OCI-M2 (cell line): ENCODE measurements around the gene ATP2C2.

Source experiments
- DNase-seq: peaks from one replicate; lab custom pipeline; 2025; ENCODE audit not compliant: unreplicated experiment; lab: John Stamatoyannopoulos, UW

ATP2C2 gene

DNA sequence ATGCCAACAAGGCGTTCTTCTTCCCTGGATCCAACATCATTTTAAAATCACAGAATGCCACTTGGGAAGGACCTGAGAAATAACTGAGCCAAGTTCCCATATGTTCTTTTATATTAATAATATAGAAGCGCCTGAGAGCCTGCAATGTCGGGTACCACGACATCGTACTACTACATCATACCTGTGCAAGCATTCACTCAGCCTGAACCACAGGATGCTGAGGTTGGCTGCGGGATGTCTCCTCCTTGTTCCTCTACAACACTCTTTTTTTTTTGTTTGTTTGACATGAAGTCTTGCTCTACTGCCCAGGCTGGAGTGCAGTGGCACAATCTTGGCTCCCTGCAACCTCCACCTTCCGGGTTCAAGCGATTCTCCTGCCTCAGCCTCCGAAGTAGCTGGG lies 2.1 kb upstream of the ATP2C2 start:
- no peak for DNase-seq

- no peak for DNase-seq
Measured at GRCh38 chr16:84367297-84367680, 1.0 kb upstream of the ATP2C2 start.

DNA sequence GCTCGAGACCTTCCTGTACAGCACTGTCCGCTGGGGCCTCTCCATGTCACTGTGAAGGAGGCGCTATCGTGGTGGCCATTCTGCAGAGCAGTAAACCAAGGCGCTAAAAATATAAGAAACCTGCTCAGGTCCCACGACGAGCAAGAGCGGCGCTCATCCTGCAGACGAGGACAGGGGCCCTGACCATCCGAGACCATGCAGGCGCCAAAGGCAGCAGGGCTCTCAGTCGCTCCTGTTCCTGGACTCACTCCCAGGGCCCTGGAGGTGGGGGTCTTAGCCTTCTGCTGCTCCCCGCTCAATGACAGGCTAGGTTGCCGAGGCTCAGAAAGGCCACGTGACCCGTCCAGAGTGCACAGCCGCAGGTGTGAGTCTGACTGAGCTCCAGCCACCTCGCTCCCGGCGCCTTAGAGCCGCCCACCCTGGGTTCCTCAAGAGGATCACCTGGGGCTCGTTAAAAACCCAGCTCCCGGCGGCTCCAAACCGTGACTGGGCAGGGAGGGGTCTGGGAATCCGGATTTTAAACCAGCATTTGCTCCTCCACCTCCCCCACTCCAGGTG lies 509 bp upstream of the ATP2C2 start:
- DNase-seq = no peak

GRCh38 chr16:84369105-84369504 lies 767 bp downstream of the ATP2C2 start:
- no peak for DNase-seq

GRCh38 chr16:84369938-84370627 lies 1.7 kb downstream of the ATP2C2 start:
- DNase-seq = no peak

DNA sequence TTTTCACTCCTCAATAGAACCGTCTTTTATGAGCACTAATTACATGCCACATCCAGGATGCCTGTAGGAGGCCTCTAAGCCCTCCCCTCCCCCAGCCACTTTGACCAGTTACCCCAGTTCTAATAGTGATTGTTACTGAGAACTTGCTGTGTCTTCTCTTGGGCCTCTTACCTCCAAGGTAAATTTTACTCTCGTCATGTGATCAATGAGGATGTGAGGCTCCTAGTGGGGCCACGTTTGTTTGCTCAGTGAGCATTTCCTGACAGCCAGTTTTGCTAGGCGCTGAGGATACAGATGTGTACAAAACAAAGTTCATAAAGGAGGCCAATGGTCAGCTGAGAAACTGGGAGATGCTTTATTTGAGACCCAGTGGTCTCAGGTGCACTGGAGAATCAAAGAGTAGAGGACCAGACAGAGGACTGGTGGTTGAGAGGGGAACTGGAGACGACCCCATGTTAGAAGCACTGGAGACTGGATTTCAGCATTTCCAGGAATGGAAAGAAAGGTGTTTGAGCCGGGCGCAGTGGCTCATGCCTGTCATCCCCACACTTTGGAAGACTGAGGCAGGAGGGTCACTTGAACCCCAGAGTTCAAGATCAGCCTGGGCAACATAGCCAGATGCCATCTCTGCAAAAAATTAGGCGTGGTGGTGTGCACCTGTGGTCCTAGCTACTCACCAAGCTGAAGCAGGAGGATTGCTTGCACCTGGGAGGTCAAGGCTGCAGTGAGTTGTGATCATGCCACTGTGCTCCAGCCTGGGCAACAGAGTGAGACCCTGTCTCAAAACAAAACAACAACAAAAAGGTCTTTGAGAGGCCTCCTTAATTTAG lies 2.6 kb downstream of the ATP2C2 start:
- no peak for DNase-seq

DNA sequence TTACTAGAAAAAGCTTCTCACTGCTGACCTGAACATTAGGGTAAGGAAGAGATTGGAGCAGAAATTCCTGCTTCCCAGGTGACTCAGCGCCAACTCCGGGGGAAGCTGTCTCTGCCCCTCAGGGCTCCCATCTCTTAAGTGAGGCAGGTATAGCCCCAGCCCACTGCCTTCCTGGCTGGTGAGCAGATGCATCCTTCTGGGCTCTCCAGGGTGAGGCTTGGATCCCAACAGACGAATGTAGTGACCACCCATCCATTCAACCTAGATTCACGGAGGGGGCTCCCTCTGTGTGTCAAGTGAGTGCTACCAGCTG lies 3.2 kb downstream of the ATP2C2 start:
- DNase-seq = no peak

- DNase-seq = no peak
Measured at GRCh38 chr16:84373907-84374489, 5.7 kb downstream of the ATP2C2 start.

GRCh38 chr16:84378099-84378498 lies 9.8 kb downstream of the ATP2C2 start:
- DNase-seq = no peak

DNA sequence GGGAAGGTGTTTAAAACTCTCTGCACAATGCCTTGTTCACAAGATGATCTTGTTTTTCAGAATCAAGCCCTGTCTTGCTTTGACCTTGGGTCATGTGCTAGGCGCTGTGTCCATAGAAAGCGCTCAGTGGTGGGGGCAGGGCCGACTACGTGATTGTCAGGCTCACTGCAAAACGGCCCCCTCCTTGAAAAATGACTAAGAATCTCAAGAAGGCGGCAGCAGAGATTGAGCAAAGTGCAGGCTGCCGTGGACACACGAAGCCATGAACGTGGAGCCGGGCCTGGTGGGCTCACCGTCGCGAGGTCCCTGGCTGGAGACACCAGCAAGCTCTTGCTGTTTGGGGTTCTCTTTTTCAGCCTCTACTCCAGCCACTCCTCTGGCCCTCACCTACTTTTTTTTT lies 10.2 kb downstream of the ATP2C2 start:
- DNase-seq = no peak

DNA sequence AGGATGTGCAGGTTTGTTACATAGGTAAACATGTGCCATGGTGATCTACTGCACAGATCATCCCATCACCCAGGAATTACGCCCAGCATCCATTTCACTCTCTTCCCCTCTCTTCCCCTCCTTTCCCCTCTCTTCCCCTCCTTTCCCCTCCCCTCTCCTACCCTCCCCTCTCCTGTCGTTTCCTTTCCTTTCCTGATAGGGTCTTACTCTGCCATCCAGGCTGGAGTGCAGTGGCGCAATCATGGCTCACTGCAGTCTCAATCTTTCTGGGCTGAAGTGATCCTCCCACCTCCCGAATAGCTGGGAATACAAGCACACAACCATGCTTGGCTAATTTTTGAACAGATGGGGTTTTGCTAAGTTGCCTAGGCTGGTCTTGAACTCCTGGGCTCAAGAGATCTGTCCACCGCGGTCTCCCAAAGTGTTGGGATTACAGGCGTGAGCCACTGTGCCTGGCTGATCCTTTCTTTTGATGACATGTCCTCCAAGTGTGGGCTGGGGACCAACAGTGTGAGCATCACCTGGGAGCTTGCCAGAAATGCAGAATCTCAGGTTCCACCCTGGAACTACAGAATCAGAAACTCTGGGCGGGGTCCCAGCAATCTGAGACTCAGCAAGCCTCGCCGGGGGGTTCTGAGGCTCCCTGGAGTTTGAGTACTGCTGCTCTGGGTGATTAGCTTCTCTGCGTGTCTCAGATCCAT lies 10.8 kb downstream of the ATP2C2 start:
- no peak for DNase-seq

DNA sequence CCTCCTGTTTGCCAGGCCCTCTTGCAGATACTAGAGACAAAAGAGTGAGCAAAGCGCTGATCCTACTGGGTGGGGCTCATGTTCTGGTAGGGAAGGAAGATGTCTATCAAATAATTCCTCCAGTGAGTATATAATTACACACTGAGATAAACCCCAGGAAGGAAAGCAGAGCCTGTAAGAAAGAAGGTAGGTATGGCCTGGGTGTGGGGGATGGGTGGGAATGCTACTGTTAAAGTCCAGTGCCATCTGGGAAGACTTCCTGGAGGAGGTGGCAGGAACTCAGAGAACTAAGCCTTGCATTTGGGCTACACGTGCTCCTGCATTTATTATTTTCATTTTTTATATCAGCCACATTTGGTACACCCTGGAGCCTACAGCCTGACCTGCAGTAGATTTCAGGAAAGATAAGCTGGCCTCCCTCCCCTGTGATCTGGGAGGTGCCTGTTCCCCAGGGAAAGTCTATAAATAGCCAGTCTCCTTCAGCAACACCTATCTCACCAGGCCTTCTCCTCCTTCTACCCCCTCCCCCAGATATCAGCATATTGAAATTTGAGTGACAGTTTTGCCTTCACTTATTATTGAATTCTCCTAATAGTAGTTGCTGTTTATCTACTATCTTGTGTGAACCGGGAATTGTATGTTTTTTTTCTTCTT lies 11.5 kb downstream of the ATP2C2 start:
- DNase-seq = no peak

- no peak for DNase-seq
Measured at GRCh38 chr16:84380405-84380804, 12.1 kb downstream of the ATP2C2 start.

- no peak for DNase-seq
Measured at GRCh38 chr16:84382396-84382795, 14.1 kb downstream of the ATP2C2 start.

- DNase-seq = no peak
Measured at GRCh38 chr16:84383106-84383505, 14.8 kb downstream of the ATP2C2 start.

DNA sequence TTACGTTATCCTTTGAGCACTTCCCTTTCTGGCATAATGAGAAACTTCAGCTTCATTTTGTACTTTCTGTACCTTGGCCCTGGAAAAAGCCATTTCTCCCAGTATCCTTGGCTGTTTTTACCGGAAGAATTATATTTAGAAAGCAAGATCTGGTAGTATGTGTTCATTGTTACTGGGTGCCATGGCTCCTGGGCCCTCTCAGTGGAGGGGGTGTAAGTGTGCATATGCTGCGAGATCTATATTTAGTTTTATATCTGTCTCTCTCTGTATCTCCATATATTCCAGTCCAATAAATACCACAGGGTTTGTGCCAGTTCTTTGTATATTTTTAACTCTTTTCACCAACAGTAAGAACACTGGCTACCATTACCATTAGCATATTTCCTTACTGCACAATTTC lies 17.7 kb downstream of the ATP2C2 start:
- DNase-seq = no peak

DNA sequence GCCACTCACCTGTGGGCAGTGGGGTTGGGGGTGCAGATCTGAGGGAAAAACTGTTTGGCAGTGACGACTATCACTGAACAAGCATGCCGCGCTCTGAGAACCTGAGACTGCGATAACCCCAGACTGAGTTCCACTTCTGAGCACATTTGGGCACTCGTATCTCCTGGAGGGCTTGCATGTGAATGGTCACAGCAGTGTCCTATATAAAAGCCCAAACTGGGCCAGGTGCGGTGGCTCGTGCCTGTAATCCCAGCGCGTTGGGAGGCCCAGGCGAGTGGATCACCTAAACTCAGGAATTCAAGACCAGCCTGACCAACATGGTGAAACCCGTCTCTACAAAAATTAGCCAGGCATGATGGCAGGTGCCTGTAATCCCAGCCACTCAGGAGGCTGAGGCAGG lies 18.7 kb downstream of the ATP2C2 start:
- no peak for DNase-seq

DNA sequence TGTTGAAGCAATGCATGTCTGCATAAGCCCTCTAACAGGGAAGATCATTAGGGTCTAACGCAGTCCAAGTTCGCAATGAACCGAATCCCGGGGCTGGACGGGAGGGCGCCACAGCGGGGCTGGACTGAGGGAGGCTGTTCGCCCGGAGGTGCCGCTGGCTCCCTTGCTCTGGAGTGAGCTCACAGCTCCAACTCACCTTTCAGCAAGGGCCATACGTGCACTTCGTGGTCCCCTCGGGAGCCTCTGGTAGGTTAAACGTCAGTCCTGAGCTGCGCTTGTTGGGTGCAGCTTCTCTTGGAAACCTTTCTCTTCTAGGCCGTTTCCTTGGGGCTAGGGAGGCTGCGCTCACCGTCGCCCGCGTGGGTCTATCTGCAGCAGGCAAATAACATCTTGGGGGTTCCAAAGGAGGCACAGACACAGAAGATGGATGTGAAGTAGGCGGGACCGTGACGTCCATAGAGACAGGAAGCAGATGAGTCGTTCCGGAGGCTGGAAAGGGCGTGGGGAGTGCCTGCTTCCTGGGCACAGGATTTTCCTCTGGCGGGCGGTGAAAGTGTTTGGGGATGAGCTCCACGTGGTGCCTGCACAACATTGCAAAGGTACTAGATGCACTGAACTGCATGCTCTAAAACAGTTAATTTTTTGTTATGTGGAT lies 21.9 kb downstream of the ATP2C2 start:
- DNase-seq = no peak

DNA sequence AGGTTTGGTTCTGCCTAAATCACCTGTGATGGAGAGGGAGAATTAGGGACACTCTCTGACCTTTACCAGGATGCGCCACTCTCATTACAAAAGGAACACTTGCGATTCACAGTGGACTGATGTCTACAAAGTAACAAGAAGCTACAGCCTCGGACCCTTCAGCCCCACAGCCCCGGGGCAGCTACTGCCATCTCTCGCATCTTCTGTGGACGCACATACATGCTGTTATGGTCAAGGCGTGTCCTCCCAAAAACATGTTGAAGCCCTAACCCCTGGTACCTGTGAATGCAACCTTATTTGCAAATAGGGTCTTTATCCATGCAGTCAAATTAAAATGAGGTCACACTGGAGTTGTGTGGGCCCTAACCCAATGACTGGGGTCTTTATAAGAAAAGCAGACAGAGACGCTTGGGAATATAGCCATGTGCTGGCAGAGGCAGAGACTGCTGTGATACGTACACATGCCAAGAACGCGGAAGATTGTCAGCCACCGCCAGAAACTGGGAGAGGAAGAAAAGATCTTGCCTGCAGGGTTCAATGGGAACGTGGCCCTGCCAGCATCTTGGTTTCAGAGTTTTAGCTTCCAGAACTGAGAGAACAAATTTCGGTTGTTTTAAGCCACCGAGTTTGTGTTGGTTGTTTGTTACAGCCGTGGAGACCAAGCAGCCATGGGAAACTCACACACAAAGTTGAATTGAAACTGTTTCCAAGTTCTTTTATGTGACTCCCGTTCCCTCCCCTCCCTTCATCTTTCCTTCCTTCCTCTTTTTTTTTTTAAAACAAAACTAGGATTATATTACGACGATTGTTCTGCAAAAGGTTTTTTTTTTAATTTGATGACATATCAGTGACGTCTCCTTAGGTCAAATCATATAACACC lies 23.1 kb downstream of the ATP2C2 start:
- no peak for DNase-seq

GRCh38 chr16:84392031-84392360 lies 23.7 kb downstream of the ATP2C2 start:
- DNase-seq = no peak
